ENCODE data around the gene NIN. TPM values are rescaled to one million over a fixed set of nuclear protein-coding genes. Genes with fewer than 3 reads are reported as not detected.

The NIN gene
- total and polyA plus RNA-seq, 2 of the 4 experiments (the other 2 are of a cell fraction), result 15.2 to 98.4 TPM

DNA sequence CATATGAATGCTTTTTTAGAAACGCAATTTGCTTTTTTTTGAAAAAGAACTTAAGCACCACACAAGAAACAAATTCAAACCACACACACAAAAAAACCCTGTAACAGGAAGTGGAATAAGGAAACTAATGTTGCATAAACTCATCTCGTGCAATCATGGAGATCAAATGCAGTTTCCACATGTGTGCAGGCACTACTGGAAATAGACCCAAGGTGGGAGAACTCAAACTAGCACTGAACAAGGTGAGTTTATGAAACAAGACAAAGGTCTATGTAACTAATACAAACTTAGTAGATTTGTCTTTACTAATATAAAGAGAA lies 17.5 kb downstream of the NIN start:
- dilution Hi-C loops (cut with HindIII; ENCODE audit: low sequenced_read_pairs, unreplicated experiment) (no loop called here), in situ Hi-C loops (cut with MboI; ENCODE audit: low sequenced_read_pairs) (no loop called here)

More for the DNA sequence above, 17.5 kb downstream of the NIN start:
- no peaks in the 10 kb centered on the region for H3K9me3 ChIP-seq (ENCODE audit: control insufficient read depth, insufficient read depth, low read length)
- H3K4ac ChIP-seq (ENCODE audit: low read depth, low read length), result no peak overlapping the region
- no peak overlapping the region for H3K56ac ChIP-seq (ENCODE audit: extremely low read depth, insufficient read depth, low read length)
- no CpG with 5 or more reads among the region's 2 CpGs for WGBS, 2 experiments (ENCODE audit: extremely low coverage in 2 of 2, insufficient read length in 1 of 2)
- intact Hi-C loops (cut with micrococcal nuclease), result no loop called here
- no peak overlapping the region for H2BK120ac ChIP-seq (ENCODE audit: low read depth, low read length)
- H3K79me1 ChIP-seq (ENCODE audit: low read depth in 1 of 2, low read length in 2 of 2), result peaks cover 35 to 43% of the 10 kb centered on the region in 2 experiments
- H2AK9ac ChIP-seq (replicated peaks; ENCODE audit: low read depth, low read length, poor library complexity), result no peak overlapping the region
- no peak overlapping the region for H3K14ac ChIP-seq (replicated peaks; ENCODE audit: low read depth, low read length)
- no peak overlapping the region for H2AK5ac ChIP-seq (ENCODE audit: low read depth, low read length)
- H3K4me2 ChIP-seq (ENCODE audit: low read depth, low read length), result no peak overlapping the region
- ChIA-PET POLR2A (ENCODE audit: unreplicated experiment) (no interaction called here), CTCF (no interaction called here)
- H3K18ac ChIP-seq (ENCODE audit: low read depth, low read length), result no peak overlapping the region
- H3K27ac ChIP-seq (ENCODE audit: insufficient read depth, low read length), result no peak overlapping the region
- H4K20me1 ChIP-seq (ENCODE audit: insufficient read depth, low read length), result peaks cover 15% of the 10 kb centered on the region; the same call in 1 of the 2 replicates
- no peaks in the 10 kb centered on the region for H3K27me3 ChIP-seq (ENCODE audit: control insufficient read depth, insufficient read depth, low read length)
- no peak overlapping the region for H4K91ac ChIP-seq (ENCODE audit: insufficient read depth, low read depth, low read length)
- H2AFZ ChIP-seq (replicated peaks; ENCODE audit: low read length, poor library complexity), result no peak overlapping the region
- no peaks in the 10 kb centered on the region for H3K9me1 ChIP-seq (ENCODE audit: insufficient read depth, low read length)
- no peak overlapping the region for H2BK15ac ChIP-seq (ENCODE audit: low read depth, low read length)
- DNase-seq (no peak), ATAC-seq (ENCODE audit: low read depth) (no peak)
- H2BK20ac ChIP-seq (ENCODE audit: low read depth, low read length), result no peak overlapping the region
- H3K4me1 ChIP-seq (ENCODE audit: control insufficient read depth, insufficient read depth, low read length), result peaks cover 4% of the 10 kb centered on the region
- H2BK5ac ChIP-seq (ENCODE audit: low read depth, low read length, poor library complexity, severe bottlenecking), result no peak overlapping the region
- H3K36me3 ChIP-seq (ENCODE audit: control insufficient read depth, insufficient read depth, low read length), result no peaks in the 10 kb centered on the region
- no peak overlapping the region for H4K8ac ChIP-seq (ENCODE audit: low read depth in 2 of 2, low read length in 2 of 2)
- BruUV-seq (replicated peaks), result no TSS peak
- no peak for TF ChIP-seq MXI1 (IDR thresholded peaks at IDR 0.05; ENCODE audit: borderline replicate concordance, low read depth, low read length)
- no peak for TF ChIP-seq CEBPB (IDR thresholded peaks at IDR 0.05; ENCODE audit: low read depth, low read length)
- no peak for TF ChIP-seq RAD21 (IDR thresholded peaks at IDR 0.05; ENCODE audit: low read length)
- TF ChIP-seq BHLHE40 (IDR thresholded peaks at IDR 0.05; ENCODE audit: low read depth, low read length), result no peak
- no peak for TF ChIP-seq CTCF (conservative IDR thresholded peaks at IDR 0.05; ENCODE audit: low read depth, low read length)
- no peak for TF ChIP-seq NFE2L2 (IDR thresholded peaks at IDR 0.05; ENCODE audit: low read depth, low read length)
- TF ChIP-seq RFX5 (IDR thresholded peaks at IDR 0.05; ENCODE audit: low read depth, low read length), result no peak
- no peak for TF ChIP-seq ELK1 (IDR thresholded peaks at IDR 0.05; ENCODE audit: borderline replicate concordance, low read depth, low read length)
- TF ChIP-seq USF2 (IDR thresholded peaks at IDR 0.05; ENCODE audit: low read depth, low read length), result no peak
- TF ChIP-seq CHD1 (IDR thresholded peaks at IDR 0.05; ENCODE audit: low read depth, low read length), result no peak
- TF ChIP-seq FOS (IDR thresholded peaks at IDR 0.05; ENCODE audit: low read depth, low read length), result no peak
- TF ChIP-seq MAZ (IDR thresholded peaks at IDR 0.05; ENCODE audit: borderline replicate concordance, low read depth, low read length), result no peak
- no peak for TF ChIP-seq RCOR1 (IDR thresholded peaks at IDR 0.05; ENCODE audit: insufficient replicate concordance, low read length)
- TF ChIP-seq MAFK (IDR thresholded peaks at IDR 0.05; ENCODE audit: low read depth, low read length), result no peak
- no peak for TF ChIP-seq POLR2A (IDR thresholded peaks at IDR 0.05; ENCODE audit: low read depth, low read length)
- no peak for TF ChIP-seq SMC3 (IDR thresholded peaks at IDR 0.05; ENCODE audit: low read depth, low read length)
- H3K4me3 ChIP-seq (ENCODE audit: insufficient read depth, low read depth, low read length), result no peak overlapping the region
- H4K5ac ChIP-seq (ENCODE audit: low read depth, low read length), result no peak overlapping the region
- H3K23ac ChIP-seq (ENCODE audit: low read depth, low read length), result no peak overlapping the region
- H3K9ac ChIP-seq (ENCODE audit: low read depth, low read length), result no peak overlapping the region
